OCI-LY3 (cell line): ENCODE results near the gene TRAF3.
"Not testable (repeated sequence)": the region's sequence is repeated elsewhere in the genome, so short reads cannot be mapped to it uniquely, and the experiment has no call there.

Experiments used
- H2AFZ ChIP-seq: fragments of 200-600, 300-600 bp; shearing (Covaris generic); 2 replicates; pipeline ENCODE4 v1.6.0; 2014; ENCODE audit warnings: antibody characterized with exemption, low read depth, low read length
- H3K27ac ChIP-seq: fragments of 200-600, 300-600 bp; sonication (generic); 2 replicates; pipeline ENCODE4 v1.5.1; 2014; ENCODE audit warnings: mild to moderate bottlenecking, low read length, moderate library complexity, mixed read lengths
- H3K27me3 ChIP-seq: fragments of 200-600, 300-600 bp; sonication (generic); 2 replicates; pipeline ENCODE4 v1.6.1; 2014; ENCODE audit warnings: low read depth, low read length, mixed read lengths
- H3K36me3 ChIP-seq: fragments of 200-600, 300-600 bp; sonication (generic); replicated peaks from 2 replicates; pipeline ENCODE3; 2014; ENCODE audit warnings: low read depth, low read length, mixed read lengths
- H3K4me1 ChIP-seq: fragments of 300-600, 200-600 bp; sonication (generic); 2 replicates; pipeline ENCODE4 v1.6.1; 2014; ENCODE audit warnings: low read length, mixed read lengths
- H3K4me2 ChIP-seq: fragments of 200-600, 300-600 bp; sonication (generic); 2 replicates; pipeline ENCODE4 v1.6.1; 2014; ENCODE audit warnings: low read length, mixed read lengths
- H3K4me3 ChIP-seq: fragments of 300-600, 200-600 bp; sonication (generic); 2 replicates; pipeline ENCODE4 v1.5.1; 2014; ENCODE audit warnings: antibody characterized with exemption, mild to moderate bottlenecking, low read length, moderate library complexity
- H3K79me2 ChIP-seq: fragments of 300-600, 200-600 bp; shearing (Covaris generic); 2 replicates; pipeline ENCODE4 v1.6.1; 2014; ENCODE audit warnings: mild to moderate bottlenecking, low read length, mixed read lengths
- H3K9ac ChIP-seq: fragments of 300-600, 200-600 bp; shearing (Covaris generic); 2 replicates; pipeline ENCODE4 v1.6.0; 2014; ENCODE audit warnings: mild to moderate bottlenecking, low read length, moderate library complexity
- H3K9me3 ChIP-seq: fragments of 200-600, 300-600 bp; shearing (Covaris generic); 2 replicates; pipeline ENCODE4 v1.6.1; 2014; ENCODE audit warnings: low read length, mixed read lengths; ENCODE audit not compliant: insufficient read depth
- H4K20me1 ChIP-seq: fragments of 200-600, 300-600 bp; sonication (generic); 2 replicates; pipeline ENCODE4 v1.6.1; 2016; ENCODE audit warnings: low read length, mixed read lengths; ENCODE audit not compliant: insufficient read depth
- CTCF ChIP-seq: fragments of 200-600, 300-600 bp; sonication (generic); IDR thresholded peaks from 2 replicates; pipeline ENCODE4 v1.5.1; 2014; ENCODE audit warnings: antibody characterized with exemption, low read length, low read depth
- EZH2phosphoT487 ChIP-seq: fragments of 200-600 bp; shearing (Covaris generic); IDR thresholded peaks from 2 replicates; pipeline ENCODE4 v1.6.1; 2018; ENCODE audit warnings: antibody characterized with exemption, mixed run types, low read depth

The TRAF3 gene

GRCh38 chr14:102862154-102862773 lies 85.0 kb downstream of the TRAF3 start:
- no peak overlapping the region for H3K4me2 ChIP-seq
- H3K9me3 ChIP-seq = no peaks in the 10 kb centered on the region
- H3K79me2 ChIP-seq = peaks cover 99% of the 10 kb centered on the region
- no peaks in the 10 kb centered on the region for H3K27me3 ChIP-seq
- TF ChIP-seq CTCF (no peak), EZH2phosphoT487 (no peak)
- H4K20me1 ChIP-seq = peaks cover 94% of the 10 kb centered on the region
- H3K27ac ChIP-seq = no peak overlapping the region
- H3K4me1 ChIP-seq = no peaks in the 10 kb centered on the region
- no peak overlapping the region for H2AFZ ChIP-seq
- no peak overlapping the region for H3K9ac ChIP-seq
- no peak overlapping the region for H3K4me3 ChIP-seq
- H3K36me3 ChIP-seq = peaks cover 68% of the 10 kb centered on the region

GRCh38 chr14:102863381-102863780 lies 86.1 kb downstream of the TRAF3 start:
- Histone ChIP-seq H3K9me3 (no peaks in the 10 kb centered on the region), H3K4me2 (no peak overlapping the region), H3K27me3 (no peaks in the 10 kb centered on the region), H2AFZ (no peak overlapping the region), H4K20me1 (peaks cover 95% of the 10 kb centered on the region), H3K9ac (no peak overlapping the region), H3K27ac (no peak overlapping the region), H3K4me3 (no peak overlapping the region), H3K79me2 (peaks cover 99% of the 10 kb centered on the region), H3K4me1 (peaks cover 8% of the 10 kb centered on the region), H3K36me3 (peaks cover 70% of the 10 kb centered on the region)
- no peak for TF ChIP-seq CTCF
- TF ChIP-seq EZH2phosphoT487 = no peak

- H3K27ac ChIP-seq, H3K4me3 ChIP-seq, H3K27me3 ChIP-seq, H3K4me2 ChIP-seq, H3K9ac ChIP-seq, H3K9me3 ChIP-seq, H2AFZ ChIP-seq: not testable (repeated sequence)
- Histone ChIP-seq H4K20me1 (peaks cover 95% of the 10 kb centered on the region), H3K79me2 (peaks cover 99% of the 10 kb centered on the region), H3K36me3 (peaks cover 71% of the 10 kb centered on the region), H3K4me1 (peaks cover 33% of the 10 kb centered on the region)
These were observed 88.7 kb downstream of the TRAF3 start for GRCh38 chr14:102865916-102866315.

GRCh38 chr14:102866982-102867761 lies 89.9 kb downstream of the TRAF3 start:
- Histone ChIP-seq H3K36me3 (peaks cover 71% of the 10 kb centered on the region), H3K27me3 (no peaks in the 10 kb centered on the region), H3K27ac (no peak overlapping the region), H2AFZ (no peak overlapping the region), H3K4me3 (no peak overlapping the region), H3K4me2 (no peak overlapping the region), H3K9me3 (no peaks in the 10 kb centered on the region), H3K4me1 (peaks cover 45% of the 10 kb centered on the region), H4K20me1 (peaks cover 95% of the 10 kb centered on the region), H3K9ac (no peak overlapping the region), H3K79me2 (peaks cover 98% of the 10 kb centered on the region)
- TF ChIP-seq CTCF (no peak), EZH2phosphoT487 (no peak)
